HEK293T (cell line): ENCODE results near the gene KPNA1.

Experiments used
- CTCF ChIA-PET: fragments of 350-600 bp; formaldehyde crosslinking; extraction: SDS; loops from one replicate; lab custom pipeline; 2021; ENCODE audit warnings: antibody characterized with exemption, inconsistent platforms; lab: Yijun Ruan, JAX
- POLR2A ChIA-PET: fragments of 350-600 bp; formaldehyde crosslinking; extraction: SDS; loops from one replicate; lab custom pipeline; 2020; ENCODE audit warnings: antibody characterized with exemption, inconsistent platforms; lab: Yijun Ruan, JAX
- DNase-seq: peaks from one replicate; pipeline ENCODE4 v3.0.0; 2012; ENCODE audit warnings: mixed read lengths; ENCODE audit errors: extremely low spot score
- ARNT ChIP-seq: fragments of 450-650 bp; IDR thresholded peaks from 2 replicates; pipeline ENCODE4 v1.6.1; 2017; ENCODE audit warnings: mild to moderate bottlenecking
- BHLHE40 ChIP-seq: fragments of 450-650 bp; IDR thresholded peaks from 2 replicates; pipeline ENCODE4 v1.6.1; 2016; ENCODE audit warnings: mild to moderate bottlenecking, moderate library complexity, borderline replicate concordance
- CTBP1 ChIP-seq: fragments of 450-650 bp; IDR thresholded peaks from 2 replicates; pipeline ENCODE4 v1.6.1; 2016; ENCODE audit warnings: borderline replicate concordance
- ELF4 ChIP-seq: fragments of 450-650 bp; IDR thresholded peaks from 2 replicates; pipeline ENCODE4 v1.6.1; 2017; ENCODE audit warnings: antibody characterized with exemption
- FOXA1 ChIP-seq: fragments of 450-650 bp; IDR thresholded peaks from 2 replicates; pipeline ENCODE4 v1.6.1; 2016; ENCODE audit warnings: mild to moderate bottlenecking
- FOXK2 ChIP-seq: fragments of 450-650 bp; IDR thresholded peaks from 2 replicates; pipeline ENCODE4 v1.6.1; 2016; ENCODE audit warnings: mild to moderate bottlenecking
- FOXM1 ChIP-seq: fragments of 450-650 bp; IDR thresholded peaks from 2 replicates; pipeline ENCODE4 v1.6.1; 2017; ENCODE audit warnings: mild to moderate bottlenecking, borderline replicate concordance
- HDGF ChIP-seq: fragments of 450-650 bp; IDR thresholded peaks from 2 replicates; pipeline ENCODE4 v1.6.1; 2017; ENCODE audit warnings: antibody characterized with exemption, borderline replicate concordance
- L3MBTL2 ChIP-seq: fragments of 450-650 bp; conservative IDR thresholded peaks from 2 replicates; pipeline ENCODE4 v1.6.1; 2016; ENCODE audit warnings: mild to moderate bottlenecking
- LEF1 ChIP-seq: fragments of 450-650 bp; IDR thresholded peaks from 2 replicates; pipeline ENCODE4 v1.6.1; 2017; ENCODE audit warnings: mild to moderate bottlenecking, borderline replicate concordance
- NFRKB ChIP-seq: fragments of 450-650 bp; IDR thresholded peaks from 2 replicates; pipeline ENCODE4 v1.6.1; 2016; ENCODE audit warnings: mild to moderate bottlenecking, moderate library complexity
- PKNOX1 ChIP-seq: fragments of 450-650 bp; IDR thresholded peaks from 2 replicates; pipeline ENCODE4 v1.6.1; 2016
- SP1 ChIP-seq: fragments of 450-650 bp; IDR thresholded peaks from 2 replicates; pipeline ENCODE4 v1.6.1; 2017
- SUZ12 ChIP-seq: fragments of 450-650 bp; IDR thresholded peaks from 2 replicates; pipeline ENCODE4 v1.6.1; 2016; ENCODE audit warnings: mild to moderate bottlenecking
- TARDBP ChIP-seq: fragments of 450-650 bp; IDR thresholded peaks from 2 replicates; pipeline ENCODE4 v1.6.1; 2016
- ZNF384 ChIP-seq: fragments of 450-650 bp; IDR thresholded peaks from 2 replicates; pipeline ENCODE4 v1.6.1; 2016

KPNA1 gene

DNA sequence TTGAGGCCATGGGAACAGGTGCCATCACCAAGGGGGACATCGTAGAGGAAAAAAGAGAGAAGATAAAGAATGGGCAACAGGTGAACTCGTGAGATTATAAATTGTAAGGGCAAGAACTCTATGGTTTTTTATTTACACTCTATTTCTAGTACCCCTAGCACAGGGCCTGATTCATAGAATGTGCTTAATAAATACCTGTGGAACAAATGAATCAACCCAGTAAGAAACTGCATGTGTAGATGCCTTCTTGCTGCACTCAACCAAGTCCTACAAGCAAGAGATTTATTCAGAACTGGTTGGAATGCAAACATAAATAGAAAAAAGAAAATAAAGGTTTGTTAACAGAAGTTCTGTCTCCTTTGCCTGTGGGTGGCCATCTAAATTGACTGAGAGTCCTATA, 18.7 kb upstream of the KPNA1 start:
- CTCF ChIA-PET: no interaction called here
- POLR2A ChIA-PET: no interaction called here
- TF ChIP-seq CTBP1 (no peak), BHLHE40 (no peak), SP1 (no peak), ZNF384 (no peak), FOXK2 (no peak), ARNT (no peak), L3MBTL2 (no peak), TARDBP (no peak), LEF1 (no peak), FOXA1 (no peak), ELF4 (no peak), SUZ12 (no peak), NFRKB (no peak), PKNOX1 (no peak), HDGF (no peak), FOXM1 (no peak)
- no peak for DNase-seq

GRCh38 chr3:122530164-122530563, 15.4 kb upstream of the KPNA1 start:
- TF ChIP-seq ARNT (no peak), TARDBP (no peak), FOXM1 (no peak), NFRKB (no peak), LEF1 (no peak), FOXA1 (no peak), L3MBTL2 (no peak), SP1 (no peak), SUZ12 (no peak), ZNF384 (no peak), FOXK2 (no peak), ELF4 (no peak), CTBP1 (no peak), PKNOX1 (no peak), HDGF (no peak), BHLHE40 (no peak)
- ChIA-PET POLR2A (no interaction called here), CTCF (no interaction called here)
- no peak for DNase-seq

DNA sequence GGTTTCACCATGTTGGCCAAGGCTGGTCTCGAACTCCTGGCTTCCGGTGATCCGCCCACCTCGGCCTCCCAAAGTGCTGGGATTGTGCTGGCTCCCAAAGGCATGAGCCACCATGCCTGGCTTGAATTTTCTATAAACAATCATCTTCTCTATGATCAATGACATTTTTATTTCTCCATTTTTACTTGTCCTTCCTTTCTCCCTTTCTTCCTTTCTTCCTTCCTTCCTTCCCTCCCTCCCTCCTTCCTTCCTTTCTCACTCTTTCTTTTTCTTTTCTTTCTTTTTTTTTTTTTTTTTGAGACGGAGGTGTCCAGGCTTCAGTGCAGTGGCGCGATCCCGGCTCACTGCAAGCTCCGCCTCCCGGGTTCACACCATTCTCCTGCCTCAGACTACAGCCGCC, 8.6 kb upstream of the KPNA1 start:
- no peak for DNase-seq
- ChIA-PET CTCF (no interaction called here), POLR2A (no interaction called here)
- TF ChIP-seq FOXK2 (no peak), SP1 (no peak), BHLHE40 (no peak), SUZ12 (no peak)

DNA sequence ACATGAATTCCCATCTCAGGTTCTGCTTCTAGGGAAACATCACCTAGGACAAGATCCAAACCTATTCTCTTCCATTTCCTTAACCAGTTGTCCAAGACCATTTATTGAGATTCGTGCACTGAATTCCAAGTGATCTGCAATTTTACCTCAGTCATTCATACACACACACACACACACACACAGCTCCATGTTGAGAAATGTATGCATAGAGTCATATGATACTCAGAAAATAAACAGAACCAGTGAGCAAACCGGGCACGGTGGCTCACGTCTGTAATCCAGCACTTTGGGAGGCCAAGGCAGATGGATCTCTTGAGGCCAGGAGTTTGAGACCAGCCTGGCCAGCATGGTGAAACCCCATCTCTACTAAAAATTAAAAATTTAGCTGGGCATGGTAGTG, 6.1 kb upstream of the KPNA1 start:
- no peak for DNase-seq
- CTCF ChIA-PET: no interaction called here
- TF ChIP-seq LEF1 (no peak), L3MBTL2 (no peak), ZNF384 (no peak)
- POLR2A ChIA-PET: no interaction called here

DNA sequence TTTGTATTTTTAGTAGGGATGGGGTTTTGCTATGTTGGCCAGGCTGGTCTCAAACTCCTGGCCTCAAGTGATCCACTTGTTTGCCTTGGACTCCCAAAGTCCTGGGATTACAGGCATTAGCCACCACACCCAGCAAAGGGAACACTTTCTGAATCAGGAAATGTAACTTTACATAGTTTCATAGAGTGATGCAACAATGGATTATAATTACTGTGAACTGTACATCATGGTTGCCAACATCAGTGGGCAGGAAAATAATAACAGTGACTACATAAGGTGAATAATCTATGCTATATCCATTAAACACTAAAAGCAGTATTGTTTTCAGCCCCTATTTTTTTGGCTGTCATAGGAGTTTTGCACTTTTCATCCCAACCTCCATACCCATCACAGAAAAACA, 5.0 kb upstream of the KPNA1 start:
- POLR2A ChIA-PET: no interaction called here
- TF ChIP-seq PKNOX1: no peak
- no peak for TF ChIP-seq ELF4
- no peak for TF ChIP-seq ARNT
- no peak for TF ChIP-seq HDGF
- no peak for TF ChIP-seq SUZ12
- no peak for TF ChIP-seq LEF1
- no peak for TF ChIP-seq CTBP1
- TF ChIP-seq FOXK2: no peak
- no peak for TF ChIP-seq BHLHE40
- TF ChIP-seq FOXM1: no peak
- TF ChIP-seq L3MBTL2: no peak
- TF ChIP-seq ZNF384: no peak
- no peak for TF ChIP-seq NFRKB
- TF ChIP-seq FOXA1: no peak
- CTCF ChIA-PET: no interaction called here
- DNase-seq: no peak

DNA sequence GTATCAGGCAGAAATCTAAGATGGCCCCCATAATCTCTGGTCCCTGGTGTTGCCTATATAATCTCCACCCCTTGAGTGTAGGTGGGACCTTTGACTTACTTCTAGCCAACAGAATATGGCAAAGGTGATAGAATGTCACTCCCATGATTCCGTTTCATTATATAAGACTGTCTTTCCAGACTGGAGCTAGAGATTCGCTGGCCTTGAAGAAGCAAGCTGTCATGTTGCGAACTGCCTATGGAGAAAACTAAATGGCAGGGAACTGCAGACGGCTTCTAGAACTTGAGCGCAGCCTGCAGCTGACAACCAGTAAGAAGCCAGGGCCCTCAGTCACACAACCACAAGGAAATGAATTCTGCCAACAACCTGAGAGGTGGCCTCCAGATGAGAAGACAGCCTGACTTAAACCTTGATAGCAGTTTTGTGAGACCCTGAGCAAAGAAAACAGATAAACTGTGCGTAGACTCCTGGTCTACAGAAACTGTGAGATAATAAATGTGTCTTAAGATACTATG, 2.2 kb upstream of the KPNA1 start:
- CTCF ChIA-PET: no interaction called here

GRCh38 chr3:122515870-122516269, 1.1 kb upstream of the KPNA1 start:
- TF ChIP-seq PKNOX1: no peak
- no peak for TF ChIP-seq FOXK2
- no peak for TF ChIP-seq TARDBP
- TF ChIP-seq ARNT: no peak
- no peak for TF ChIP-seq NFRKB
- no peak for TF ChIP-seq FOXA1
- no peak for TF ChIP-seq CTBP1
- ChIA-PET POLR2A (interaction anchor here (1.0 kb wide), 1 partner anchor 10 kb away, joined by 3 read pairs; no protein-coding TSS in a partner anchor), CTCF (no interaction called here)
- DNase-seq: no peak

More for the DNA sequence above, 2.2 kb upstream of the KPNA1 start:
- POLR2A ChIA-PET: no interaction called here
- TF ChIP-seq SUZ12 (no peak), SP1 (no peak), BHLHE40 (no peak)
- DNase-seq: no peak
